HEK293T (cell line): ENCODE data around the gene LCLAT1.

Experiments used
- BHLHE40 ChIP-seq: fragments of 450-650 bp; IDR thresholded peaks from 2 replicates; pipeline ENCODE4 v1.6.1; 2016; ENCODE audit warnings: mild to moderate bottlenecking, moderate library complexity, borderline replicate concordance
- FOXA1 ChIP-seq: fragments of 450-650 bp; IDR thresholded peaks from 2 replicates; pipeline ENCODE4 v1.6.1; 2016; ENCODE audit warnings: mild to moderate bottlenecking
- FOXM1 ChIP-seq: fragments of 450-650 bp; IDR thresholded peaks from 2 replicates; pipeline ENCODE4 v1.6.1; 2017; ENCODE audit warnings: mild to moderate bottlenecking, borderline replicate concordance
- LEF1 ChIP-seq: fragments of 450-650 bp; IDR thresholded peaks from 2 replicates; pipeline ENCODE4 v1.6.1; 2017; ENCODE audit warnings: mild to moderate bottlenecking, borderline replicate concordance
- PKNOX1 ChIP-seq: fragments of 450-650 bp; IDR thresholded peaks from 2 replicates; pipeline ENCODE4 v1.6.1; 2016
- SP1 ChIP-seq: fragments of 450-650 bp; IDR thresholded peaks from 2 replicates; pipeline ENCODE4 v1.6.1; 2017

GRCh38 chr2:30457296-30457695 is 10.2 kb downstream of the LCLAT1 start:
- no peak for TF ChIP-seq SP1
- no peak for TF ChIP-seq BHLHE40
- TF ChIP-seq FOXM1, result no peak
- no peak for TF ChIP-seq FOXA1
- no peak for TF ChIP-seq LEF1
- no peak for TF ChIP-seq PKNOX1
